Activated T-cell treated with anti-CD3 and anti-CD28 coated beads, Interleukin-2, amount 50 U/mL, for 1 hour (primary cell): ENCODE data around the gene ITGAX.

Experiments used
- DNase-seq: peaks from one replicate; pipeline ENCODE4 v3.0.0-alpha.2; 2020

ITGAX gene

GRCh38 chr16:31350275-31351005 lies 4.5 kb upstream of the ITGAX start:
- no peak for DNase-seq

GRCh38 chr16:31351246-31351941 lies 3.6 kb upstream of the ITGAX start:
- DNase-seq: no peak

- DNase-seq: no peak
These were observed 3.0 kb upstream of the ITGAX start for GRCh38 chr16:31351942-31352325.

- DNase-seq: no peak
These were observed 2.4 kb upstream of the ITGAX start for GRCh38 chr16:31352376-31353115.

GRCh38 chr16:31355431-31356100 lies 590 bp downstream of the ITGAX start:
- DNase-seq: no peak

- no peak for DNase-seq
These were observed 1.8 kb downstream of the ITGAX start for GRCh38 chr16:31356566-31357323.

- no peak for DNase-seq
These were observed 2.5 kb downstream of the ITGAX start for GRCh38 chr16:31357324-31358109.

- no peak for DNase-seq
These were observed 5.3 kb downstream of the ITGAX start for GRCh38 chr16:31360251-31360650.

- DNase-seq: no peak
These were observed 6.5 kb downstream of the ITGAX start for GRCh38 chr16:31361201-31362110.

GRCh38 chr16:31362476-31363405 lies 7.8 kb downstream of the ITGAX start:
- DNase-seq: no peak

- DNase-seq: no peak
These were observed 8.7 kb downstream of the ITGAX start for GRCh38 chr16:31363721-31364120.

GRCh38 chr16:31364421-31364820 lies 9.4 kb downstream of the ITGAX start:
- no peak for DNase-seq

GRCh38 chr16:31365131-31365865 lies 10.3 kb downstream of the ITGAX start:
- no peak for DNase-seq

- DNase-seq: no peak
These were observed 12.9 kb downstream of the ITGAX start for GRCh38 chr16:31367853-31368252.

GRCh38 chr16:31371008-31371407 lies 16.0 kb downstream of the ITGAX start:
- no peak for DNase-seq

- no peak for DNase-seq
These were observed 16.9 kb downstream of the ITGAX start for GRCh38 chr16:31371619-31372484.

GRCh38 chr16:31373235-31373634 lies 18.3 kb downstream of the ITGAX start:
- DNase-seq: no peak

GRCh38 chr16:31375231-31375630 lies 20.3 kb downstream of the ITGAX start:
- DNase-seq: no peak
